Measurements from ENCODE around the gene DRAP1. TPM values are rescaled to one million over a fixed set of nuclear protein-coding genes. Genes with fewer than 3 reads are reported as not detected.
"Not testable (repeated sequence)": the region's sequence is repeated elsewhere in the genome, so short reads cannot be mapped to it uniquely, and the experiment has no call there.

DRAP1 gene
- total RNA-seq, 5 donors from 2014 or later (not counting 1 experiment from before 2014, with no cell fraction given): 56.3 to 122 (median 107) TPM

DNA sequence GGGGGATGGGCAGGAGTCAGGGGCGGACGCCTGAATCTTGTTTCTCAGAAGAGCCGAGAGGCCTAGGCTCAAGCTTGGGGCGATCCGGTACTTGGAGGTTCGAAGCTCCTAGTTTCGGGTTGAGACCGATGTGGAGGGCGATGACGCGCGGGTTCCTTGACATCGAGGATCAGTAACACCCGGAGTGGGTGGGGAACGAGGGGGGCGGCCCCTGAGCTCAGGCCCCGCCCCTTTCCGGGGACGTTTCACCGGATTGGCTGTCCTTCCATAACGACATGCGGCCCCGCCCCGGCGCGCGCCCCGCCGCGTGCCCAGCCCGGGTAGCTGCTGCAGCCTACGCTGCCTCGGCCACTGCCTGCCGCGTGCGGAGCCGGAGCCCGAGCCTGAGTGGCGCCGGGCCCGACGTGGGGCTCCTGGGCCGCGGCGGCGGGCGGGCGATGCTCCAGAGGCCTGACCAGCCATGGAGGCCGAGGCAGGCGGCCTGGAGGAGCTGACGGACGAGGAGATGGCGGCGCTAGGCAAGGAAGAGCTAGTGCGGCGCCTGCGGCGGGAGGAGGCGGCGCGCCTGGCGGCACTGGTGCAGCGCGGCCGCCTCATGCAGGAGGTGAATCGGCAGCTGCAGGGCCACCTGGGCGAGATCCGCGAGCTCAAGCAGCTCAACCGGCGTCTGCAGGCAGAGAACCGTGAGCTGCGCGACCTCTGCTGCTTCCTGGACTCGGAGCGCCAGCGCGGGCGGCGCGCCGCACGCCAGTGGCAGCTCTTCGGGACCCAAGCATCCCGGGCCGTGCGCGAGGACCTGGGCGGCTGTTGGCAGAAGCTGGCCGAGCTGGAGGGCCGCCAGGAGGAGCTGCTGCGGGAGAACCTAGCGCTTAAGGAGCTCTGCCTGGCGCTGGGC is 28.7 kb upstream of the DRAP1 start, which contains the start of gene CCDC85B:
Gene CCDC85B, plus strand, starts transcription at position 350 of the 895 bp plus-strand sequence. Its CDS starts 111 bp downstream, at position 461.
- H3K36me3 Mint-ChIP-seq: no peaks in the 10 kb centered on the region
- Histone ChIP-seq H3K27ac (ENCODE audit: low read length) (peak within 1 kb of the TSS; percentile 91), H3K9me3 (no peaks in the 10 kb centered on the region), H3K4me1 (ENCODE audit: control insufficient read depth in 1 of 2, extremely low read depth in 1 of 2, insufficient read depth in 2 of 2, low read length in 2 of 2) (peaks cover 30 to 67% of the 10 kb centered on the region in 2 experiments), H3K4me3 (ENCODE audit: control insufficient read depth in 1 of 2, extremely low read depth in 1 of 2, low read length in 1 of 2) (peak within 1 kb of the TSS; percentile 77 to 83), H3K27me3 (replicated peaks in 1 of 2; ENCODE audit: control insufficient read depth in 2 of 2, extremely low read depth in 1 of 2, insufficient read depth in 2 of 2, low read length in 1 of 2) (no peaks in the 10 kb centered on the region), H3K36me3 (ENCODE audit: control insufficient read depth in 2 of 2, extremely low read depth in 1 of 2, insufficient read depth in 1 of 2, low read length in 1 of 2) (peaks cover 3 to 9% of the 10 kb centered on the region in 2 donors)
- H3K9me3 Mint-ChIP-seq: no peaks in the 10 kb centered on the region
- ChIA-PET CTCF (interaction anchor here (0.5 to 9.7 kb wide), 16 partner anchors 7 to 275 kb away, joined by 3 to 167 read pairs (median 4); partner anchors contain the start of genes BANF1 (in 1 of the 2), C11orf68 (in 1 of the 2), CFL1 (in 1 of the 2) and FOSL1 (in 1 of the 2)), POLR2A (interaction anchor here (0.5 to 3.7 kb wide), 16 partner anchors 8 to 276 kb away, joined by 3 to 20 read pairs (median 4); partner anchors contain the start of genes BANF1 (in 1 of the 2), EIF1AD (in 1 of the 2), FOSL1 (in 1 of the 2) and MUS81 (in 1 of the 2))
- under 1% methylated on average over 94 of the region's 94 CpGs for WGBS (ENCODE audit: insufficient coverage)
- peak within 1 kb of the TSS; percentile 85 to 94 (median 92) for H3K4me3 Mint-ChIP-seq
- ATAC-seq (replicated peaks in 1 of 4) (peak; percentile 74 to 80 (median 74)), DNase-seq (peak; percentile 92 to 99 (median 97))
- peak within 1 kb of the TSS; percentile 93 to 99 for H3K27ac Mint-ChIP-seq
- H3K27me3 Mint-ChIP-seq: no peaks in the 10 kb centered on the region
- H3K4me1 Mint-ChIP-seq: peaks cover 66 to 72% (median 69%) of the 10 kb centered on the region in 3 donors

DNA sequence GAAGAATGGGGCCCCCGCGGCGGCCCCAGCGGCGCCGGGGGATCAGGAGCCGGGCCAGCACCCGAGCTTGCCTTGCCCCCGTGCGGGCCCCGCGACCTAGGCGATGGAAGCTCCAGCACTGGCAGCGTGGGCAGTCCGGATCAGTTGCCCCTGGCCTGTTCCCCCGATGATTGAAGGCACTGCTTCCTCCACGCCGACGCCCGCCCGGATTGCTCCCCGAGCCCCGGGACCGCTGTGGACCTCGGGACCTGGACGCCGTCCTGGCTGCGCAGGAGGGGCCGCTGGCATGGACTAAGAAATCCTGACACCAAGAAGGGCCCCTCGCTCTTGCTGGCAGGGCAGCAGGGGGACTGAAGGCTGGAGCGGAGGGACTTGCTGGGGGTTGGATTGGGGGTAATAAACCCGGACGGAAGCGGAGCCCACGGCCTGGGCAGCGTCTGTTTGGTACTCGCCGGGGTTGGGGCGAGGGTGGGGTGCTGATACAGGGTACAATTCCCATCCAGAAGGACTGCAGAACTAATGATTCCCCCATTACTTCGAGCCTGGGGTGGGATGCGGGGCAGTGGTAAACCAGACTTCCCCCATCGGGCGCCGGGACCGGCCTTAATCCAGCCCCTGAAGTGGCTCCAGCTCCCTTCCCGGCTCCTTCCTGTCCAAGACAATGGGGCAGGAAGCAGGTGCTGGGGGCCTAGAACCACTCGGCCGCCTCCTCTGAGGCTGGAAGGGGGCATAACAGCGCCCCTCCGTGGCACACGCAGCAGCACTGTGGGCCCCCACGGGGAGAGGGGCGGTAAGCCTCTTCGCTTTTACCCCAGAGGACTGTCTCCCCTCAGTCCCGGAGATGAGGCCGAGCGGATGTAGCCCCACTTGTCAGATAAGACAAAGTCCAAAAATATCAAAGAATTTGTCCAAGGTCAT is 27.7 kb upstream of the DRAP1 start:
- H3K36me3 Mint-ChIP-seq: no peaks in the 10 kb centered on the region
- peak in 3 of 35 experiments; percentile 9 to 50 (median 23) for DNase-seq
- Histone ChIP-seq H3K27ac (ENCODE audit: low read length) (peak overlapping the region; percentile 83), H3K36me3 (ENCODE audit: control insufficient read depth in 2 of 2, extremely low read depth in 1 of 2, insufficient read depth in 1 of 2, low read length in 1 of 2) (peaks cover 0 to 1% of the 10 kb centered on the region in 2 donors), H3K4me1 (ENCODE audit: control insufficient read depth in 1 of 2, extremely low read depth in 1 of 2, insufficient read depth in 2 of 2, low read length in 2 of 2) (peaks cover 30 to 67% of the 10 kb centered on the region in 2 experiments), H3K9me3 (no peaks in the 10 kb centered on the region), H3K27me3 (replicated peaks in 1 of 2; ENCODE audit: control insufficient read depth in 2 of 2, extremely low read depth in 1 of 2, insufficient read depth in 2 of 2, low read length in 1 of 2) (no peaks in the 10 kb centered on the region), H3K4me3 (ENCODE audit: control insufficient read depth in 1 of 2, extremely low read depth in 1 of 2, low read length in 1 of 2) (peak overlapping the region; percentile 77 to 83)
- peaks cover 64 to 72% (median 70%) of the 10 kb centered on the region in 3 donors for H3K4me1 Mint-ChIP-seq
- under 1% methylated on average over 47 of the region's 57 CpGs for WGBS (ENCODE audit: insufficient coverage)
- ChIA-PET POLR2A (interaction anchor here (0.7 to 3.7 kb wide), 4 partner anchors 9 to 32 kb away, joined by 4 to 20 read pairs (median 10); partner anchors contain the start of genes FOSL1 (in 1 of the 2) and MUS81 (in 1 of the 2)), CTCF (interaction anchor here in 1 of 2 donors (0.8 to 9.7 kb wide), 13 partner anchors 7 to 276 kb away, joined by 3 to 167 read pairs (median 4); partner anchors contain the start of genes BANF1, CFL1, FOSL1 and KAT5)
- no peak for ATAC-seq (replicated peaks in 1 of 4)
- H3K4me3 Mint-ChIP-seq: peak overlapping the region; percentile 79 to 94 (median 92)
- peak overlapping the region; percentile 92 to 93 for H3K27ac Mint-ChIP-seq
- no peaks in the 10 kb centered on the region for H3K9me3 Mint-ChIP-seq
- no peaks in the 10 kb centered on the region for H3K27me3 Mint-ChIP-seq

DNA sequence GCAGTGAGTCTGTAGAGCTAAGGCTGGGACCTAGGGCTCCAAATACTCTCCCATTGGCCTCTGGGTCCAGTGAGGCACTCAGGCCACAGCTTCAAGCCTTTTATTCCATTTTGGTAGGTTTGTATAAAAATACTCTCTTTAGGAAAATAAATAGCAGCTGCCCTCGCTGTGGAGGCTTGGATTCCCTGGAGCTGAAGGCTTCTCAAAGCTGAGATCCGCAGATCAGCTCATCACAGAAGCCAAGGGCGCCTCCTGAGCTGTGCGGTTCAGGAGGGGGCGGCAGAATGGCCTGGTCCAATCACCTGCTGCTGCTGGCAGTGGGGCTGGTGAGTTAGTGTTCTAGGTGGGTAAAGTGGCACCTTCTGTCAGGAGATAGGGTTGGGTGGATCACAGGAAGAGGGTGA is 27.1 kb upstream of the DRAP1 start:
- CTCF ChIA-PET: interaction anchor here in 1 of 2 donors (0.8 to 9.7 kb wide), 4 partner anchors 9 to 36 kb away, joined by 3 to 167 read pairs (median 14); partner anchors contain the start of genes CFL1, FOSL1 and MUS81
- peak in 4 of 35 experiments; percentile 18 to 39 (median 26) for DNase-seq
- not testable (repeated sequence) for H3K27me3 ChIP-seq (replicated peaks in 1 of 2; ENCODE audit: control insufficient read depth in 2 of 2, extremely low read depth in 1 of 2, insufficient read depth in 2 of 2, low read length in 1 of 2); H3K36me3 ChIP-seq (ENCODE audit: control insufficient read depth in 2 of 2, extremely low read depth in 1 of 2, insufficient read depth in 1 of 2, low read length in 1 of 2); H3K27me3 Mint-ChIP-seq; H3K9me3 Mint-ChIP-seq; H3K36me3 Mint-ChIP-seq; ATAC-seq (replicated peaks in 1 of 4); H3K9me3 ChIP-seq
- Histone ChIP-seq H3K4me1 (ENCODE audit: control insufficient read depth in 1 of 2, extremely low read depth in 1 of 2, insufficient read depth in 2 of 2, low read length in 2 of 2) (peaks cover 30 to 71% of the 10 kb centered on the region in 2 experiments), H3K4me3 (ENCODE audit: control insufficient read depth in 1 of 2, extremely low read depth in 1 of 2, low read length in 1 of 2) (peak overlapping the region; percentile 77 to 83), H3K27ac (ENCODE audit: low read length) (peak overlapping the region; percentile 83)
- H3K4me3 Mint-ChIP-seq: peak overlapping the region; percentile 79 to 94 (median 92)
- POLR2A ChIA-PET: interaction anchor here (1.1 to 3.7 kb wide), 2 partner anchors 9 to 33 kb away, joined by 8 to 20 read pairs; partner anchors contain the start of gene MUS81 (in 1 of the 2)
- 35% methylated on average over 5 of the region's 5 CpGs for WGBS (ENCODE audit: insufficient coverage)
- peaks cover 58 to 65% (median 64%) of the 10 kb centered on the region in 3 donors for H3K4me1 Mint-ChIP-seq
- H3K27ac Mint-ChIP-seq: peak overlapping the region; percentile 92 to 93

DNA sequence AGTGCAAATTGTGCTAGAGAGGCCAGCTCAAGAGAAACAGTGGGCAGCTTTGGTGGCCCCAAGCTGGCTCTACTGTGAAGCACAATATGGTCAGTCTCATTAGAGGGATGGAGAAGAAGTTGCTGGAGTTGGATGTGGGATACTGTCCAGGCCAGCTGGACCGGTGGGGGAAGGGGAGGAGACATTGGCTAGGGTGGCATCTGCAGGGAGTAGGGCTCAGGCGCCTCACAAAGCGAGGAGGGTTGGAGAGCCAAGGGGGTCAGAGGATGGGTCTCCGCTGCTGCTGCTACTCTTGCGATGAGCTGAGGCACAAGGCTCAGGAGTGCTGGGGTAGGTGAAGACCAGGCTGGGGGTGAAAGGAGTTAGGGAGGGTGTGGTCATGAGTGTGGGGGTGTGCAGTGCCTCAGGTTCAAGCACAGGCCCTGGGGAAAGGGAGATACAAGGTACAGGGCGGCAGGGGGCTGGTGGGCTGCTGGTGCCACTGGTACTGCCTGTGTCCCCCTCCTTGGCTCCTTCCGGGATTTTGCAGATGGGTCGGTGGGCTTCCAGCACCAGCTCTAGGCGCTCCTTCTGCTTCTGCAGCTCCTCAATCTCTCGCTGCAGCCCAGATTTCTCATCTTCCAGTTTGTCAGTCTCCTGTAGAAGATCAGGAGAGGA is 26.4 kb upstream of the DRAP1 start:
- ChIA-PET CTCF (interaction anchor here in 1 of 2 donors (1.1 to 3.4 kb wide), 2 partner anchors 8 to 35 kb away, joined by 5 to 22 read pairs; partner anchors contain the start of gene FOSL1), POLR2A (interaction anchor here (0.6 to 1.1 kb wide), 3 partner anchors 8 to 181 kb away, joined by 6 to 9 read pairs (median 8); no protein-coding TSS in a partner anchor)
- Histone ChIP-seq H3K27ac (ENCODE audit: low read length) (peak overlapping the region; percentile 83), H3K4me1 (ENCODE audit: control insufficient read depth in 1 of 2, extremely low read depth in 1 of 2, insufficient read depth in 2 of 2, low read length in 2 of 2) (peaks cover 30 to 65% of the 10 kb centered on the region in 2 experiments), H3K36me3 (ENCODE audit: control insufficient read depth in 2 of 2, extremely low read depth in 1 of 2, insufficient read depth in 1 of 2, low read length in 1 of 2) (no peaks in the 10 kb centered on the region), H3K9me3 (no peaks in the 10 kb centered on the region), H3K4me3 (ENCODE audit: control insufficient read depth in 1 of 2, extremely low read depth in 1 of 2, low read length in 1 of 2) (no peak overlapping the region), H3K27me3 (replicated peaks in 1 of 2; ENCODE audit: control insufficient read depth in 2 of 2, extremely low read depth in 1 of 2, insufficient read depth in 2 of 2, low read length in 1 of 2) (no peaks in the 10 kb centered on the region)
- Mint-ChIP-seq H3K27ac (peak overlapping the region; percentile 92 to 93), H3K36me3 (no peaks in the 10 kb centered on the region), H3K27me3 (no peaks in the 10 kb centered on the region), H3K4me1 (peaks cover 51 to 59% (median 58%) of the 10 kb centered on the region in 3 donors), H3K4me3 (peak overlapping the region; percentile 79 to 94 (median 92)), H3K9me3 (no peaks in the 10 kb centered on the region)
- DNase-seq (no peak), ATAC-seq (replicated peaks in 1 of 4) (no peak)
- WGBS (ENCODE audit: insufficient coverage): 78% methylated on average over 7 of the region's 10 CpGs

DNA sequence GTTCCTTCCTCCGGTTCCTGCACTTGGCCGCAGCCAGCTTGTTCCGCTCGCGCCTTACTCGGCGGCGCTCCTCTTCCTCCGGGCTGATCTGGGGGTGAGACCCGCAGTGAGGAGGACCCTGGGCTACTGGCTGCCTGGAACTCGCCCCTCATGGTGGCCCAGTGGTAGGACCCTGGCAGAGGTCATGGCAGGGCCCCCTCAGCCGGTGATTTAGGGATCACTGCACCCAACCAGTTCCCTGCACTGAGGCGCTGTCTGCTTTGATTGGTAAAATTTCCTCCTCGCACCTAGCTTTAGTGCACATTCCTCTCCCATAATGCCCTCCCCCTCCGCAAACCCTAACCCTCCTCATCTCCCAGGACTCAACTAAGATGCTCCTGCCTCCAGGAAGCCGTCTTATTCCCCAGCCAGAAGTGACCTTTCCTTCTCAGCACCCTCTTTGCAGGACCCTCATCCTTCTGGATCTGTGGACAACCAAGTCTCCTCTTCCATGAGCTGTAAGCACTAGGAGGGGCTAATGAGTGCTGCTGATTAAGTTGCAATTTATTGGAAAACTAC is 25.1 kb upstream of the DRAP1 start:
- Mint-ChIP-seq H3K36me3 (no peaks in the 10 kb centered on the region), H3K9me3 (no peaks in the 10 kb centered on the region), H3K27ac (peak overlapping the region; percentile 90 to 92), H3K4me1 (peaks cover 39 to 52% (median 50%) of the 10 kb centered on the region in 3 donors), H3K27me3 (peaks cover 0 to 3% of the 10 kb centered on the region in 2 donors), H3K4me3 (peak overlapping the region; percentile 67 to 94 (median 79))
- no peaks in the 10 kb centered on the region for H3K9me3 ChIP-seq
- peak overlapping the region; percentile 42 to 48 for H3K4me3 ChIP-seq (ENCODE audit: control insufficient read depth in 1 of 2, extremely low read depth in 1 of 2, low read length in 1 of 2)
- no peaks in the 10 kb centered on the region for H3K36me3 ChIP-seq (ENCODE audit: control insufficient read depth in 2 of 2, extremely low read depth in 1 of 2, insufficient read depth in 1 of 2, low read length in 1 of 2)
- ChIA-PET POLR2A (interaction anchor here in 1 of 2 donors (1.3 kb wide), 1 partner anchor 24 kb away, joined by 3 read pairs; no protein-coding TSS in a partner anchor), CTCF (interaction anchor here (0.6 to 1.2 kb wide), 5 partner anchors 8 to 92 kb away, joined by 3 to 5 read pairs (median 4); partner anchors contain the start of gene MUS81 (in 1 of the 2))
- H3K27ac ChIP-seq (ENCODE audit: low read length): peak overlapping the region; percentile 83
- DNase-seq (peak in 4 of 35 experiments; percentile 19 to 58 (median 33)), ATAC-seq (replicated peaks in 1 of 4) (no peak)
- 3% methylated on average over 13 of the region's 16 CpGs for WGBS (ENCODE audit: insufficient coverage)
- peaks cover 0 to 5% of the 10 kb centered on the region in 2 experiments for H3K27me3 ChIP-seq (replicated peaks in 1 of 2; ENCODE audit: control insufficient read depth in 2 of 2, extremely low read depth in 1 of 2, insufficient read depth in 2 of 2, low read length in 1 of 2)
- peaks cover 26 to 60% of the 10 kb centered on the region in 2 experiments for H3K4me1 ChIP-seq (ENCODE audit: control insufficient read depth in 1 of 2, extremely low read depth in 1 of 2, insufficient read depth in 2 of 2, low read length in 2 of 2)

All from T-cell (primary cell).